GM12878 (cell line): ENCODE measurements around the gene CDKL2.

ENCODE experiments used
- CEBPB ChIP-seq, 2 experiments: fragments of 150-350 bp in 1 of 2; IDR thresholded peaks; 2 replicates each; pipeline ENCODE4 v1.6.1; 2012 to 2014; ENCODE audit warnings: low read depth in 2 of 2, low read length in 2 of 2, borderline replicate concordance in 1 of 2, inconsistent platforms in 1 of 2
- FOS ChIP-seq: IDR thresholded peaks from 3 replicates; pipeline ENCODE4 v1.6.1; 2011; ENCODE audit warnings: borderline replicate concordance; ENCODE audit not compliant: insufficient read length; ENCODE audit errors: extremely low read depth
- HDAC2 ChIP-seq: fragments of 200-600 bp; sonication (generic); IDR thresholded peaks from 2 replicates; pipeline ENCODE4 v1.6.1; 2017
- SP1 ChIP-seq: IDR thresholded peaks from one replicate; pipeline ENCODE4 v1.6.1; 2011; ENCODE audit warnings: low read depth, low read length
- SREBF1 ChIP-seq: IDR thresholded peaks from 2 replicates; pipeline ENCODE4 v1.6.1; 2012; ENCODE audit warnings: mild to moderate bottlenecking, low read length
- TF ChIP-seq, protein P1 (sequence below), 3 experiments: IDR thresholded peaks in 2 of 3; conservative IDR thresholded peaks in 1 of 3; 2 replicates each; pipeline ENCODE4 v1.5.1; 2011; ENCODE audit warnings: low read depth in 3 of 3, low read length in 3 of 3, mild to moderate bottlenecking in 3 of 3, control low read depth in 2 of 3, moderate library complexity in 2 of 3, inconsistent platforms in 1 of 3, mixed read lengths in 1 of 3; ENCODE audit not compliant: control insufficient read depth in 2 of 3, insufficient read depth in 1 of 3; ENCODE audit errors: extremely low read depth in 1 of 3
- TF ChIP-seq, protein P2 (sequence below): IDR thresholded peaks from 2 replicates; pipeline ENCODE4 v1.6.1; 2011; ENCODE audit warnings: low read depth, low read length, improper control_type of control experiment, borderline replicate concordance

DNA sequence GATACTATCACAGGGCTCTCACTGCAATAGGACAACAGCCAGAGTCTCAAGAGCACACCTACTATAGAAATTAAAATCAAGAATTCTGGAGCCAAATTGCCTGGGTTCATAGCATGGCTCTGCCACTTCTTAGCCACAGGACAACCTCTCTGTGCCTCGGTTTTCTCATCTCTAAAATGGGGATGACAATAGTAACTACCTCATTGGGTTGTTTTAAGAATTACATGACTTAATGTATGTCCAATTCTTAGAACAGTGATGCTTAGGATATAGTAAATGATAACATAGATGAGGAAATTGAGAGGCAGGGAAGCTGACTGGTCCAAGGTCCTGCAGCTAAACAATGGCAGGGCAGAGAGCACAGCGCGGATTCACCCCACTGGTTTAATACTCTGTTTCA, 85.5 kb downstream of the CDKL2 start:
- no peak for TF ChIP-seq SP1
- TF ChIP-seq FOS: no peak
- TF ChIP-seq, protein P1, sequence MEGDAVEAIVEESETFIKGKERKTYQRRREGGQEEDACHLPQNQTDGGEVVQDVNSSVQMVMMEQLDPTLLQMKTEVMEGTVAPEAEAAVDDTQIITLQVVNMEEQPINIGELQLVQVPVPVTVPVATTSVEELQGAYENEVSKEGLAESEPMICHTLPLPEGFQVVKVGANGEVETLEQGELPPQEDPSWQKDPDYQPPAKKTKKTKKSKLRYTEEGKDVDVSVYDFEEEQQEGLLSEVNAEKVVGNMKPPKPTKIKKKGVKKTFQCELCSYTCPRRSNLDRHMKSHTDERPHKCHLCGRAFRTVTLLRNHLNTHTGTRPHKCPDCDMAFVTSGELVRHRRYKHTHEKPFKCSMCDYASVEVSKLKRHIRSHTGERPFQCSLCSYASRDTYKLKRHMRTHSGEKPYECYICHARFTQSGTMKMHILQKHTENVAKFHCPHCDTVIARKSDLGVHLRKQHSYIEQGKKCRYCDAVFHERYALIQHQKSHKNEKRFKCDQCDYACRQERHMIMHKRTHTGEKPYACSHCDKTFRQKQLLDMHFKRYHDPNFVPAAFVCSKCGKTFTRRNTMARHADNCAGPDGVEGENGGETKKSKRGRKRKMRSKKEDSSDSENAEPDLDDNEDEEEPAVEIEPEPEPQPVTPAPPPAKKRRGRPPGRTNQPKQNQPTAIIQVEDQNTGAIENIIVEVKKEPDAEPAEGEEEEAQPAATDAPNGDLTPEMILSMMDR (IDR thresholded peaks at IDR 0.05 in 2 of 3, conservative IDR thresholded peaks at IDR 0.05 in 1 of 3; ENCODE audit: control insufficient read depth in 2 of 3, extremely low read depth in 1 of 3, insufficient read depth in 1 of 3, low read depth in 3 of 3, low read length in 3 of 3): no peak
- TF ChIP-seq CEBPB (IDR thresholded peaks at IDR 0.05; ENCODE audit: borderline replicate concordance in 1 of 2, low read depth in 2 of 2, low read length in 2 of 2): no peak
- TF ChIP-seq SREBF1: no peak
- no peak for TF ChIP-seq HDAC2
- TF ChIP-seq, protein P2, sequence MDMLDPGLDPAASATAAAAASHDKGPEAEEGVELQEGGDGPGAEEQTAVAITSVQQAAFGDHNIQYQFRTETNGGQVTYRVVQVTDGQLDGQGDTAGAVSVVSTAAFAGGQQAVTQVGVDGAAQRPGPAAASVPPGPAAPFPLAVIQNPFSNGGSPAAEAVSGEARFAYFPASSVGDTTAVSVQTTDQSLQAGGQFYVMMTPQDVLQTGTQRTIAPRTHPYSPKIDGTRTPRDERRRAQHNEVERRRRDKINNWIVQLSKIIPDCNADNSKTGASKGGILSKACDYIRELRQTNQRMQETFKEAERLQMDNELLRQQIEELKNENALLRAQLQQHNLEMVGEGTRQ: no peak
